A549 (cell line): ENCODE results near the gene PRR14L. TPM values are rescaled to one million over a fixed set of nuclear protein-coding genes. Genes with fewer than 3 reads are reported as not detected.
A peak's percentile ranks its signal among the peaks of the same experiment; 100 is the strongest.

Source experiments
- ATAC-seq, 2 experiments: fragments of 200-7000 bp in 1 of 2; fragments of >200 bp in 1 of 2; cut with Nextera tagmentation in 1 of 2; cut with Tn5 transposase in 1 of 2; 3 replicates each; pipeline versions ENCODE4 v1.8.0 to v1.9.1; 2018 to 2020; ENCODE audit warnings: mild to moderate bottlenecking in 1 of 2, moderate library complexity in 1 of 2
- CTCF ChIA-PET: fragments of 300-600 bp; sonication (Branson Sonifier 250); formaldehyde crosslinking; extraction: SDS; loops from one replicate; lab custom pipeline; 2021; ENCODE audit warnings: antibody characterized with exemption, inconsistent platforms; lab: Yijun Ruan, JAX
- POLR2A ChIA-PET: fragments of 350-600 bp; formaldehyde crosslinking; extraction: SDS; loops from one replicate; lab custom pipeline; 2021; ENCODE audit warnings: antibody characterized with exemption, inconsistent platforms; lab: Yijun Ruan, JAX
- DNase-seq, 2 experiments: peaks; one replicate each; pipeline versions ENCODE4 v3.0.0 to v3.0.0-alpha.2; 2011 to 2016; ENCODE audit warnings: low read depth in 1 of 2, low spot score in 1 of 2
- FAIRE-seq: peaks from 2 replicates; lab custom pipeline; 2011; peaks lifted over from hg19 to GRCh38; lab: Jason Lieb, UNC
- H3K27ac ChIP-seq, 2 experiments: fragments of >200 bp; sonication (Bioruptor Twin); formaldehyde crosslinking; 3 replicates each; pipeline ENCODE4 v1.5.1; 2016 to 2017
- H3K4me1 ChIP-seq: fragments of >200 bp; sonication (Bioruptor Twin); formaldehyde crosslinking; 3 replicates; pipeline ENCODE4 v1.6.1; 2016
- H3K4me2 ChIP-seq: fragments of >200 bp; sonication (Bioruptor Twin); formaldehyde crosslinking; 3 replicates; pipeline ENCODE4 v1.6.1; 2016
- H3K4me3 ChIP-seq: fragments of >200 bp; sonication (Bioruptor Twin); formaldehyde crosslinking; 3 replicates; pipeline ENCODE4 v1.5.1; 2016
- H3K9me3 ChIP-seq: fragments of >200 bp; sonication (Bioruptor Twin); formaldehyde crosslinking; 3 replicates; pipeline ENCODE4 v1.6.1; 2016
- BHLHE40 ChIP-seq: IDR thresholded peaks from 2 replicates; pipeline ENCODE4 v1.6.1; 2012; ENCODE audit warnings: low read depth, low read length, inconsistent platforms
- CBX8 ChIP-seq: fragments of 200-600 bp; sonication (generic); IDR thresholded peaks from 2 replicates; pipeline ENCODE4 v1.6.1; 2016
- CEBPB ChIP-seq, 2 experiments: fragments of >200 bp in 1 of 2; sonication (Bioruptor Twin) in 1 of 2; formaldehyde crosslinking in 1 of 2; IDR thresholded peaks; 2 replicates each; pipeline ENCODE4 v1.6.1; 2012 to 2016
- CHD2 ChIP-seq: fragments of 150-350 bp; IDR thresholded peaks from 2 replicates; pipeline ENCODE4 v1.6.1; 2014; ENCODE audit warnings: low read length; ENCODE audit not compliant: partially characterized antibody
- CHD4 ChIP-seq: fragments of 200-600 bp; sonication (generic); IDR thresholded peaks from 2 replicates; pipeline ENCODE4 v1.6.1; 2016; ENCODE audit warnings: antibody characterized with exemption, mild to moderate bottlenecking, borderline replicate concordance
- EHF ChIP-seq: fragments of 250-450 bp; sonication (Bioruptor Pico); IDR thresholded peaks from 2 replicates; pipeline ENCODE4 v1.5.0; 2020; ENCODE audit warnings: mild to moderate bottlenecking
- ESRRA ChIP-seq: fragments of 150-350 bp; IDR thresholded peaks from 2 replicates; pipeline ENCODE4 v1.6.1; 2014; ENCODE audit warnings: mild to moderate bottlenecking, low read length, borderline replicate concordance
- FOXS1 ChIP-seq: fragments of 250-450 bp; sonication (Bioruptor Pico); IDR thresholded peaks from 2 replicates; pipeline ENCODE4 v1.5.0; 2020; ENCODE audit warnings: mild to moderate bottlenecking, moderate library complexity
- JUNB ChIP-seq: fragments of >200 bp; sonication (Bioruptor Twin); formaldehyde crosslinking; IDR thresholded peaks from 2 replicates; pipeline ENCODE4 v1.6.1; 2016
- KDM1A ChIP-seq: fragments of 200-600 bp; sonication (generic); IDR thresholded peaks from 2 replicates; pipeline ENCODE4 v1.6.1; 2016; ENCODE audit warnings: low read depth, mild to moderate bottlenecking
- MAZ ChIP-seq: fragments of 150-350 bp; IDR thresholded peaks from 2 replicates; pipeline ENCODE4 v1.6.1; 2014; ENCODE audit warnings: antibody characterized with exemption, low read depth, low read length, borderline replicate concordance
- MYC ChIP-seq: IDR thresholded peaks from 2 replicates; pipeline ENCODE4 v1.6.1; 2012; ENCODE audit warnings: mild to moderate bottlenecking, inconsistent platforms, low read length, improper control_type of control experiment, borderline replicate concordance
- NPAS2 ChIP-seq: fragments of 250-450 bp; sonication (Bioruptor Pico); IDR thresholded peaks from 2 replicates; pipeline ENCODE4 v1.8.0; 2022; ENCODE audit warnings: mild to moderate bottlenecking, moderate library complexity, borderline replicate concordance
- PHF8 ChIP-seq: fragments of 200-600 bp; sonication (generic); IDR thresholded peaks from 2 replicates; pipeline ENCODE4 v1.6.1; 2016; ENCODE audit warnings: low read depth, mild to moderate bottlenecking, antibody characterized with exemption, moderate library complexity, borderline replicate concordance
- POLR2A ChIP-seq: IDR thresholded peaks from 2 replicates; pipeline ENCODE4 v1.6.1; 2012; ENCODE audit warnings: mild to moderate bottlenecking, low read length
- RARB ChIP-seq: fragments of 250-450 bp; sonication (Bioruptor Pico); IDR thresholded peaks from 2 replicates; pipeline ENCODE4 v1.8.0; 2021; ENCODE audit warnings: mild to moderate bottlenecking, moderate library complexity
- RNF2 ChIP-seq: fragments of 200-600 bp; sonication (generic); IDR thresholded peaks from 2 replicates; pipeline ENCODE4 v1.6.1; 2016; ENCODE audit warnings: low read depth, mild to moderate bottlenecking, antibody characterized with exemption, moderate library complexity, borderline replicate concordance
- SMC3 ChIP-seq: fragments of >200 bp; sonication (Bioruptor Twin); formaldehyde crosslinking; IDR thresholded peaks from 3 replicates; pipeline ENCODE4 v1.6.1; 2018; ENCODE audit warnings: inconsistent platforms
- SREBF2 ChIP-seq: fragments of 450-650 bp; IDR thresholded peaks from 2 replicates; pipeline ENCODE4 v1.6.1; 2014; ENCODE audit warnings: mild to moderate bottlenecking, moderate library complexity
- WGBS: methylation state at CpG from one replicate; pipeline ENCODE4 v1.1.6; 2017; ENCODE audit errors: missing lambda C conversion rate; 5-methylcytosine and 5-hydroxymethylcytosine counted together
- polyA plus RNA-seq, 4 experiments: library from polyadenylated mRNA; depleted of rRNA in 3 of 4; stranded (reverse); fragments of >200 nt; fragmentation: RNase III in 1 of 4; extraction: RNeasy Plus Mini Kit Qiagen cat#74134 plus additional on column Dnase treatment in 1 of 4; gene quantifications; 2 replicates in 3 of 4; 3 replicates in 1 of 4; pipeline ENCODE4 v1.2.3, GENCODE V29; 2011 to 2017
- TF ChIP-seq, protein P1 (sequence below): fragments of 250-450 bp; sonication (Bioruptor Pico); IDR thresholded peaks from 2 replicates; pipeline ENCODE4 v1.5.0; 2020; ENCODE audit warnings: low read depth, mild to moderate bottlenecking, moderate library complexity
- TF ChIP-seq, protein P2 (sequence below): fragments of >200 bp; sonication (Bioruptor Twin); formaldehyde crosslinking; IDR thresholded peaks from 3 replicates; pipeline ENCODE4 v1.5.1; 2016
- TF ChIP-seq, protein P3 (sequence below): fragments of 250-450 bp; sonication (Bioruptor Pico); IDR thresholded peaks from 2 replicates; pipeline ENCODE4 v1.5.0; 2021; ENCODE audit warnings: mild to moderate bottlenecking, moderate library complexity, borderline replicate concordance
- TF ChIP-seq, protein P4 (sequence below): fragments of 150-350 bp; IDR thresholded peaks from 2 replicates; pipeline ENCODE4 v1.6.1; 2014; ENCODE audit warnings: low read depth, mild to moderate bottlenecking, low read length
- TF ChIP-seq, protein P5 (sequence below): IDR thresholded peaks from 2 replicates; pipeline ENCODE4 v1.6.1; 2012
- TF ChIP-seq, protein P6 (sequence below): IDR thresholded peaks from 2 replicates; pipeline ENCODE4 v1.6.1; 2012; ENCODE audit warnings: low read depth, borderline replicate concordance
- TF ChIP-seq, protein P7 (sequence below): fragments of >200 bp; sonication (Bioruptor Twin); formaldehyde crosslinking; IDR thresholded peaks from 2 replicates; pipeline ENCODE4 v1.6.1; 2016

The PRR14L gene
- polyA plus RNA-seq, 2 of the 4 experiments (the other 2 are of a cell fraction) = 5.6 to 15.7 TPM

DNA sequence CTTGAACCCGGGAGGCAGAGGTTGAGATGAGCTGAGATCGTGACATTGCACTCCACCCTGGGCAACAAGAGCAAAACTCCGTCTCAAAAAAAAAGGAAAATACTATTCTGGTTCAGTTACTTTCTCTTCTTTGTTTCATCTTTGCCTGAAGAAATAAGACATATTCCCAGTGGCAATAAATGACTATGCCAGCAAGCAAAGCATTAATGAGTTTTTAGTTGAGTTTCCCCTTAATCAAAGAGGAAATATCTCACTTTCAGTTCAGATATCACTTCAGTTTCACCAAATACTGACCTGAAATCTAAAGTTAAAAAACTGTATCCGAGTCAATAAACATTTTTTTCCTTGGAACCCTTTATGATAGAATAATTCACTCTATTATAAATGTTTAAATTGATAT, 98.3 kb downstream of the PRR14L start:
- DNase-seq = no peak
- Histone ChIP-seq H3K9me3 (no peaks in the 10 kb centered on the region), H3K4me1 (peaks cover 42% of the 10 kb centered on the region), H3K4me3 (no peak overlapping the region), H3K27ac (peak overlapping the region in 1 of 2 experiments; percentile 71; a peak in 2 of 6 replicates), H3K4me2 (no peak overlapping the region)
- FAIRE-seq = no peak
- WGBS = 92% methylated on average over 4 of the region's 4 CpGs
- ChIA-PET POLR2A (interaction anchor here (2.2 kb wide), 1 partner anchor 10 kb away, joined by 8 read pairs; the partner anchor contains the start of gene PISD), CTCF (no interaction called here)
- ATAC-seq = no peak
- TF ChIP-seq, protein P1, sequence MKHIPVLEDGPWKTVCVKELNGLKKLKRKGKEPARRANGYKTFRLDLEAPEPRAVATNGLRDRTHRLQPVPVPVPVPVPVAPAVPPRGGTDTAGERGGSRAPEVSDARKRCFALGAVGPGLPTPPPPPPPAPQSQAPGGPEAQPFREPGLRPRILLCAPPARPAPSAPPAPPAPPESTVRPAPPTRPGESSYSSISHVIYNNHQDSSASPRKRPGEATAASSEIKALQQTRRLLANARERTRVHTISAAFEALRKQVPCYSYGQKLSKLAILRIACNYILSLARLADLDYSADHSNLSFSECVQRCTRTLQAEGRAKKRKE (CRISPR knock-in tag) = no peak
- TF ChIP-seq MYC = no peak
- TF ChIP-seq, protein P2, sequence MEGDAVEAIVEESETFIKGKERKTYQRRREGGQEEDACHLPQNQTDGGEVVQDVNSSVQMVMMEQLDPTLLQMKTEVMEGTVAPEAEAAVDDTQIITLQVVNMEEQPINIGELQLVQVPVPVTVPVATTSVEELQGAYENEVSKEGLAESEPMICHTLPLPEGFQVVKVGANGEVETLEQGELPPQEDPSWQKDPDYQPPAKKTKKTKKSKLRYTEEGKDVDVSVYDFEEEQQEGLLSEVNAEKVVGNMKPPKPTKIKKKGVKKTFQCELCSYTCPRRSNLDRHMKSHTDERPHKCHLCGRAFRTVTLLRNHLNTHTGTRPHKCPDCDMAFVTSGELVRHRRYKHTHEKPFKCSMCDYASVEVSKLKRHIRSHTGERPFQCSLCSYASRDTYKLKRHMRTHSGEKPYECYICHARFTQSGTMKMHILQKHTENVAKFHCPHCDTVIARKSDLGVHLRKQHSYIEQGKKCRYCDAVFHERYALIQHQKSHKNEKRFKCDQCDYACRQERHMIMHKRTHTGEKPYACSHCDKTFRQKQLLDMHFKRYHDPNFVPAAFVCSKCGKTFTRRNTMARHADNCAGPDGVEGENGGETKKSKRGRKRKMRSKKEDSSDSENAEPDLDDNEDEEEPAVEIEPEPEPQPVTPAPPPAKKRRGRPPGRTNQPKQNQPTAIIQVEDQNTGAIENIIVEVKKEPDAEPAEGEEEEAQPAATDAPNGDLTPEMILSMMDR = no peak
- TF ChIP-seq POLR2A = no peak
- no peak for TF ChIP-seq KDM1A
- no peak for TF ChIP-seq NPAS2 (CRISPR knock-in tag)
- TF ChIP-seq, protein P3, sequence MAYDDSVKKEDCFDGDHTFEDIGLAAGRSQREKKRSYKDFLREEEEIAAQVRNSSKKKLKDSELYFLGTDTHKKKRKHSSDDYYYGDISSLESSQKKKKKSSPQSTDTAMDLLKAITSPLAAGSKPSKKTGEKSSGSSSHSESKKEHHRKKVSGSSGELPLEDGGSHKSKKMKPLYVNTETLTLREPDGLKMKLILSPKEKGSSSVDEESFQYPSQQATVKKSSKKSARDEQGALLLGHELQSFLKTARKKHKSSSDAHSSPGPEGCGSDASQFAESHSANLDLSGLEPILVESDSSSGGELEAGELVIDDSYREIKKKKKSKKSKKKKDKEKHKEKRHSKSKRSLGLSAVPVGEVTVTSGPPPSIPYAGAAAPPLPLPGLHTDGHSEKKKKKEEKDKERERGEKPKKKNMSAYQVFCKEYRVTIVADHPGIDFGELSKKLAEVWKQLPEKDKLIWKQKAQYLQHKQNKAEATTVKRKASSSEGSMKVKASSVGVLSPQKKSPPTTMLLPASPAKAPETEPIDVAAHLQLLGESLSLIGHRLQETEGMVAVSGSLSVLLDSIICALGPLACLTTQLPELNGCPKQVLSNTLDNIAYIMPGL (CRISPR knock-in tag) = no peak
- no peak for TF ChIP-seq RNF2
- TF ChIP-seq RARB (CRISPR knock-in tag) = no peak
- TF ChIP-seq FOXS1 = no peak
- TF ChIP-seq CEBPB (IDR thresholded peaks at IDR 0.05) = no peak
- no peak for TF ChIP-seq CHD2
- no peak for TF ChIP-seq CBX8
- TF ChIP-seq, protein P4, sequence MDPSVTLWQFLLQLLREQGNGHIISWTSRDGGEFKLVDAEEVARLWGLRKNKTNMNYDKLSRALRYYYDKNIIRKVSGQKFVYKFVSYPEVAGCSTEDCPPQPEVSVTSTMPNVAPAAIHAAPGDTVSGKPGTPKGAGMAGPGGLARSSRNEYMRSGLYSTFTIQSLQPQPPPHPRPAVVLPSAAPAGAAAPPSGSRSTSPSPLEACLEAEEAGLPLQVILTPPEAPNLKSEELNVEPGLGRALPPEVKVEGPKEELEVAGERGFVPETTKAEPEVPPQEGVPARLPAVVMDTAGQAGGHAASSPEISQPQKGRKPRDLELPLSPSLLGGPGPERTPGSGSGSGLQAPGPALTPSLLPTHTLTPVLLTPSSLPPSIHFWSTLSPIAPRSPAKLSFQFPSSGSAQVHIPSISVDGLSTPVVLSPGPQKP = no peak
- TF ChIP-seq ESRRA = no peak
- TF ChIP-seq MAZ = no peak
- TF ChIP-seq CHD4 = no peak
- no peak for TF ChIP-seq BHLHE40
- no peak for TF ChIP-seq PHF8

DNA sequence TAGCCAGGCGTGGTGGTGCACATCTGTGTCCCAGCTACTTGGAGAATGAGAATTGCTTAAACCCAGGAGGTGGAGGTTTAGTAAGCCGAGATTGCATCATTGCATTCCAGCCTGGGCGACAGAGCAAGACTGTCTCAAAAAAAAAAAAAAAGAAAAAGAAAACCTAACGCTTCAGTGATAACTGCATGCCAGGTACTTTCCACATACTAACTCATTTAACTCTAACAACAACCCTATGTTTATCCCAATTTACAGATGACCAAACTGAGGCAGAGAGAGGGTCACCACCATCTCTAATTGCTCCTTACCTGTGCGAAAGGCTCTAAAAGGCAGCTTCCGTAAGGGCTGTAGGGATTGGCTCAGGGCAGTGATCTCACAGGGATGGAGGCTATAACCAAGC, 99.5 kb downstream of the PRR14L start:
- FAIRE-seq (no peak), DNase-seq (no peak), ATAC-seq (no peak; a peak in 1 of 6 replicates)
- Histone ChIP-seq H3K4me1 (peaks cover 50% of the 10 kb centered on the region), H3K4me3 (no peak overlapping the region), H3K4me2 (peak overlapping the region; percentile 46; the same call in 2 of the 3 replicates), H3K27ac (peak overlapping the region; percentile 25 to 79; a peak in 5 of 6 replicates), H3K9me3 (no peaks in the 10 kb centered on the region)
- WGBS = 60% methylated on average over 6 of the region's 6 CpGs
- ChIA-PET CTCF (interaction anchor here (0.7 to 0.8 kb wide), 2 partner anchors 25 to 93 kb away, joined by 3 read pairs; no protein-coding TSS in a partner anchor), POLR2A (interaction anchor here (2.2 kb wide), 1 partner anchor 12 kb away, joined by 8 read pairs; the partner anchor contains the start of gene PISD)
- no peak for TF ChIP-seq SREBF2
- TF ChIP-seq, protein P3 (CRISPR knock-in tag) = no peak
- TF ChIP-seq CEBPB (IDR thresholded peaks at IDR 0.05) = peak; percentile 76 to 77
- TF ChIP-seq, protein P5, sequence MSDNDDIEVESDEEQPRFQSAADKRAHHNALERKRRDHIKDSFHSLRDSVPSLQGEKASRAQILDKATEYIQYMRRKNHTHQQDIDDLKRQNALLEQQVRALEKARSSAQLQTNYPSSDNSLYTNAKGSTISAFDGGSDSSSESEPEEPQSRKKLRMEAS = no peak
- TF ChIP-seq EHF (CRISPR knock-in tag) = no peak
- no peak for TF ChIP-seq MAZ
- no peak for TF ChIP-seq SMC3
- TF ChIP-seq, protein P4 = no peak
- no peak for TF ChIP-seq RNF2
- TF ChIP-seq, protein P6, sequence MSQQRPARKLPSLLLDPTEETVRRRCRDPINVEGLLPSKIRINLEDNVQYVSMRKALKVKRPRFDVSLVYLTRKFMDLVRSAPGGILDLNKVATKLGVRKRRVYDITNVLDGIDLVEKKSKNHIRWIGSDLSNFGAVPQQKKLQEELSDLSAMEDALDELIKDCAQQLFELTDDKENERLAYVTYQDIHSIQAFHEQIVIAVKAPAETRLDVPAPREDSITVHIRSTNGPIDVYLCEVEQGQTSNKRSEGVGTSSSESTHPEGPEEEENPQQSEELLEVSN = no peak
- TF ChIP-seq, protein P7, sequence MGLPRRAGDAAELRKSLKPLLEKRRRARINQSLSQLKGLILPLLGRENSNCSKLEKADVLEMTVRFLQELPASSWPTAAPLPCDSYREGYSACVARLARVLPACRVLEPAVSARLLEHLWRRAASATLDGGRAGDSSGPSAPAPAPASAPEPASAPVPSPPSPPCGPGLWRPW = 0 out of 2 replicates have a peak, but pooled peaks have one; percentile 12
- no peak for TF ChIP-seq JUNB
